MM.1S (cell line): Measurements from ENCODE around the gene APBB2.

Experiments used
- CTCF ChIP-seq: fragments of 300-600 bp; sonication (generic); IDR thresholded peaks from 2 replicates; pipeline ENCODE4 v1.5.1; 2016; ENCODE audit warnings: antibody characterized with exemption, low read length, mixed read lengths
- EZH2phosphoT487 ChIP-seq: fragments of 300-600 bp; sonication (generic); IDR thresholded peaks from 2 replicates; pipeline ENCODE4 v1.6.1; 2018; ENCODE audit warnings: antibody characterized with exemption, low read length

- TF ChIP-seq CTCF (no peak), EZH2phosphoT487 (no peak)
These were observed 248.3 kb downstream of the APBB2 start for GRCh38 chr4:40966091-40966490.
